ENCODE results near the gene SPIN2B. TPM values are rescaled to one million over a fixed set of nuclear protein-coding genes. Genes with fewer than 3 reads are reported as not detected.

SPIN2B gene
- total and polyA plus RNA-seq, 2 donors (not counting 1 experiment from before 2014, with no cell fraction given), result 11.3 to 23.5 TPM

- intact Hi-C loops (cut with micrococcal nuclease), result no loop called here
- WGBS (ENCODE audit: insufficient coverage), result 92% methylated on average over 5 of the region's 7 CpGs
- peaks cover 0 to 14% (median 0%) of the 10 kb centered on the region in 3 donors for H3K9me3 ChIP-seq (ENCODE audit: control extremely low read depth in 1 of 3, control insufficient read depth in 2 of 3, insufficient read depth in 1 of 3, low read length in 2 of 3)
- Mint-ChIP-seq H3K4me1 (no peaks in the 10 kb centered on the region), H3K9me3 (ENCODE audit: insufficient read depth) (no peaks in the 10 kb centered on the region), H3K27ac (no peak overlapping the region), H3K27me3 (no peaks in the 10 kb centered on the region), H3K4me3 (no peak overlapping the region)
- H4K20me1 ChIP-seq (ENCODE audit: control insufficient read depth, insufficient read depth, low read length, poor library complexity, severe bottlenecking), result no peaks in the 10 kb centered on the region
- DNase-seq, result no peak
- no peak overlapping the region for H3K4me3 ChIP-seq (ENCODE audit: control extremely low read depth in 1 of 5, extremely low read depth in 1 of 5, insufficient read depth in 1 of 5, low read depth in 2 of 5, low read length in 4 of 5)
- no peak overlapping the region for H3K4me2 ChIP-seq (replicated peaks; ENCODE audit: low read depth, low read length, poor library complexity, severe bottlenecking)
- no peak overlapping the region for H2AFZ ChIP-seq (ENCODE audit: insufficient read depth, low read depth, low read length, poor library complexity, severe bottlenecking)
- ATAC-seq (ENCODE audit: low read depth), result no peak
- H3K27me3 ChIP-seq (replicated peaks in 1 of 4; ENCODE audit: control extremely low read depth in 1 of 4, control insufficient read depth in 3 of 4, insufficient read depth in 4 of 4, low read length in 3 of 4), result no peaks in the 10 kb centered on the region
- H3K79me2 ChIP-seq (ENCODE audit: control insufficient read depth, insufficient read depth, low read length), result no peaks in the 10 kb centered on the region
- H3K9ac ChIP-seq (ENCODE audit: low read length), result no peak overlapping the region
- ChIA-PET CTCF (no interaction called here), POLR2A (no interaction called here)
- H3K4me1 ChIP-seq (ENCODE audit: control insufficient read depth in 2 of 2, insufficient read depth in 2 of 2, low read length in 2 of 2), result no peaks in the 10 kb centered on the region
- H3K36me3 ChIP-seq (replicated peaks in 1 of 2; ENCODE audit: control extremely low read depth in 1 of 2, control insufficient read depth in 1 of 2, extremely low read depth in 1 of 2, insufficient read depth in 2 of 2, low read length in 1 of 2), result no peaks in the 10 kb centered on the region
- no peak overlapping the region for H3K27ac ChIP-seq (ENCODE audit: low read length in 2 of 2)
- TF ChIP-seq EZH2 (IDR thresholded peaks at IDR 0.05; ENCODE audit: borderline replicate concordance, insufficient read depth, low read depth, low read length, poor library complexity, severe bottlenecking), result no peak
- no peak for TF ChIP-seq CTCF (IDR thresholded peaks at IDR 0.05)
These were observed 38.2 kb downstream of the SPIN2B start for GRCh38 chrX:57083143-57083542.

- Histone ChIP-seq H3K4me1 (ENCODE audit: control insufficient read depth in 2 of 2, insufficient read depth in 2 of 2, low read length in 2 of 2) (no peaks in the 10 kb centered on the region), H2AFZ (ENCODE audit: insufficient read depth, low read depth, low read length, poor library complexity, severe bottlenecking) (no peak overlapping the region), H3K9ac (ENCODE audit: low read length) (no peak overlapping the region), H3K4me3 (ENCODE audit: control extremely low read depth in 1 of 5, extremely low read depth in 1 of 5, insufficient read depth in 1 of 5, low read depth in 2 of 5, low read length in 4 of 5) (no peak overlapping the region), H3K27ac (ENCODE audit: low read length in 2 of 2) (no peak overlapping the region), H3K27me3 (replicated peaks in 1 of 4; ENCODE audit: control extremely low read depth in 1 of 4, control insufficient read depth in 3 of 4, insufficient read depth in 4 of 4, low read length in 3 of 4) (no peaks in the 10 kb centered on the region), H3K4me2 (replicated peaks; ENCODE audit: low read depth, low read length, poor library complexity, severe bottlenecking) (no peak overlapping the region), H4K20me1 (ENCODE audit: control insufficient read depth, insufficient read depth, low read length, poor library complexity, severe bottlenecking) (no peaks in the 10 kb centered on the region), H3K9me3 (ENCODE audit: control extremely low read depth in 1 of 3, control insufficient read depth in 2 of 3, insufficient read depth in 1 of 3, low read length in 2 of 3) (no peaks in the 10 kb centered on the region), H3K36me3 (replicated peaks in 1 of 2; ENCODE audit: control extremely low read depth in 1 of 2, control insufficient read depth in 1 of 2, extremely low read depth in 1 of 2, insufficient read depth in 2 of 2, low read length in 1 of 2) (no peaks in the 10 kb centered on the region), H3K79me2 (ENCODE audit: control insufficient read depth, insufficient read depth, low read length) (no peaks in the 10 kb centered on the region)
- DNase-seq (no peak), ATAC-seq (ENCODE audit: low read depth) (no peak)
- ChIA-PET POLR2A (no interaction called here), CTCF (no interaction called here)
- TF ChIP-seq CTCF (IDR thresholded peaks at IDR 0.05) (no peak), EZH2 (IDR thresholded peaks at IDR 0.05; ENCODE audit: borderline replicate concordance, insufficient read depth, low read depth, low read length, poor library complexity, severe bottlenecking) (no peak)
- no peak overlapping the region for H3K27ac Mint-ChIP-seq
- H3K4me1 Mint-ChIP-seq, result no peaks in the 10 kb centered on the region
- no peak overlapping the region for H3K4me3 Mint-ChIP-seq
- no peaks in the 10 kb centered on the region for H3K9me3 Mint-ChIP-seq (ENCODE audit: insufficient read depth)
- WGBS (ENCODE audit: insufficient coverage), result no CpG with 5 or more reads among the region's 4 CpGs
- H3K27me3 Mint-ChIP-seq, result no peaks in the 10 kb centered on the region
- intact Hi-C loops (cut with micrococcal nuclease), result no loop called here
These were observed 46.9 kb downstream of the SPIN2B start for GRCh38 chrX:57074458-57074857.

Measured in B cell (primary cell).